GM19351 (cell line): ENCODE measurements around the gene MAGEB18.

Source experiments
- ATAC-seq: cut with Tn5 transposase; IDR thresholded peaks from one replicate; pipeline ENCODE4 v1.9.1; 2021; ENCODE audit warnings: mild to moderate bottlenecking, moderate library complexity; ENCODE audit not compliant: unreplicated experiment

Gene MAGEB18

GRCh38 chrX:26138274-26138673, at the start of gene MAGEB18:
MAGEB18 (plus strand) TSS chrX:26138343; CDS start chrX:26138986, 643 bp downstream.
- no peak for ATAC-seq

GRCh38 chrX:26100421-26100920, 37.7 kb upstream of the MAGEB18 start:
- ATAC-seq, result no peak

GRCh38 chrX:26109142-26109541, 29.0 kb upstream of the MAGEB18 start:
- ATAC-seq, result no peak

GRCh38 chrX:26146024-26146423, 7.9 kb downstream of the MAGEB18 start:
- no peak for ATAC-seq

GRCh38 chrX:26160301-26160700, 22.2 kb downstream of the MAGEB18 start, which contains the start of gene MAGEB6B:
MAGEB6B (plus strand) TSS chrX:26160601; CDS start chrX:26160601, 0 bp downstream.
- no peak for ATAC-seq
